K562 (cell line): ENCODE data around the gene SCAMP5. TPM values are rescaled to one million over a fixed set of nuclear protein-coding genes. Genes with fewer than 3 reads are reported as not detected.

Experiments
- ARID2 ChIP-seq: fragments of 450-650 bp; IDR thresholded peaks from 2 replicates; pipeline ENCODE4 v1.6.1; 2017; ENCODE audit warnings: antibody characterized with exemption, mild to moderate bottlenecking
- ATF4 ChIP-seq: fragments of 450-650 bp; formaldehyde crosslinking; IDR thresholded peaks from 2 replicates; pipeline ENCODE4 v1.4.0; 2022; ENCODE audit warnings: mild to moderate bottlenecking, moderate library complexity
- CBX2 ChIP-seq: fragments of 200-600 bp; sonication (generic); IDR thresholded peaks from one replicate; pipeline ENCODE4 v1.6.1; 2012; ENCODE audit warnings: mild to moderate bottlenecking, low read length, inconsistent platforms; ENCODE audit not compliant: insufficient read depth, poor library complexity, severe bottlenecking
- CREB1 ChIP-seq, 2 experiments: sonication (generic) in 1 of 2; formaldehyde crosslinking in 1 of 2; IDR thresholded peaks; 2 replicates each; pipeline versions ENCODE4 v1.6.1 to v1.8.0; 2012 to 2022; ENCODE audit warnings: inconsistent platforms in 1 of 2, mild to moderate bottlenecking in 1 of 2, missing genetic modification reagents in 1 of 2, moderate library complexity in 1 of 2
- CXXC5 ChIP-seq: fragments of 250-450 bp; sonication (Bioruptor Pico); IDR thresholded peaks from 2 replicates; pipeline ENCODE4 v1.8.0; 2022; ENCODE audit warnings: inconsistent platforms, mild to moderate bottlenecking, moderate library complexity
- ELK1 ChIP-seq: sonication (generic); formaldehyde crosslinking; IDR thresholded peaks from 2 replicates; pipeline ENCODE4 v1.8.1; 2022; ENCODE audit warnings: missing genetic modification reagents
- ETS2 ChIP-seq: IDR thresholded peaks from 2 replicates; pipeline ENCODE4 v1.6.1; 2016; ENCODE audit warnings: borderline replicate concordance, missing genetic modification characterization, mild to moderate bottlenecking, moderate library complexity, missing compliant biosample characterization; ENCODE audit not compliant: poor library complexity, severe bottlenecking
- FUS ChIP-seq: fragments of 200-400 bp; formaldehyde crosslinking; optimal IDR thresholded peaks from 2 replicates; pipeline ENCODE3; 2017; ENCODE audit warnings: low read depth, low read length
- LCOR ChIP-seq: sonication (generic); formaldehyde crosslinking; IDR thresholded peaks from 2 replicates; pipeline ENCODE4 v1.8.0; 2022; ENCODE audit warnings: mild to moderate bottlenecking, missing genetic modification reagents
- MAZ ChIP-seq, 2 experiments: fragments of 450-650 bp in 1 of 2; sonication (generic) in 1 of 2; formaldehyde crosslinking; IDR thresholded peaks in 1 of 2; conservative IDR thresholded peaks in 1 of 2; 2 replicates each; pipeline versions ENCODE4 v1.4.0 to v1.5.0; 2020; ENCODE audit warnings: mild to moderate bottlenecking in 1 of 2, missing genetic modification reagents in 1 of 2
- MEF2A ChIP-seq: IDR thresholded peaks from 2 replicates; pipeline ENCODE4 v1.6.1; 2011; ENCODE audit warnings: low read depth, mild to moderate bottlenecking, low read length, moderate library complexity; ENCODE audit not compliant: control insufficient read depth
- PHF21A ChIP-seq: fragments of 450-650 bp; IDR thresholded peaks from 2 replicates; pipeline ENCODE4 v1.6.1; 2017; ENCODE audit warnings: low read depth, borderline replicate concordance
- SIRT6 ChIP-seq: IDR thresholded peaks from one replicate; pipeline ENCODE4 v1.6.1; 2012; ENCODE audit warnings: low read depth, mild to moderate bottlenecking, control low read depth, inconsistent platforms, low read length, moderate library complexity
- SMARCA5 ChIP-seq: fragments of 450-650 bp; IDR thresholded peaks from 2 replicates; pipeline ENCODE4 v1.6.1; 2016
- TRIM25 ChIP-seq: fragments of 450-650 bp; IDR thresholded peaks from 2 replicates; pipeline ENCODE4 v1.7.0; 2016; ENCODE audit warnings: borderline replicate concordance
- ZFP30 ChIP-seq: fragments of 250-450 bp; sonication (Bioruptor Pico); IDR thresholded peaks from 2 replicates; pipeline ENCODE4 v1.8.0; 2022; ENCODE audit warnings: moderate library complexity, mild to moderate bottlenecking, inconsistent platforms, borderline replicate concordance
- ZKSCAN8 ChIP-seq: fragments of 200-800 bp; sonication (Bioruptor generic); IDR thresholded peaks from 2 replicates; pipeline ENCODE4 v1.6.1; 2016; ENCODE audit warnings: missing genetic modification characterization, missing compliant biosample characterization
- ZNF174 ChIP-seq: fragments of 250-450 bp; sonication (Bioruptor Pico); IDR thresholded peaks from 2 replicates; pipeline ENCODE4 v1.4.0; 2020; ENCODE audit warnings: mild to moderate bottlenecking
- ZNF184 ChIP-seq: sonication (generic); formaldehyde crosslinking; IDR thresholded peaks from 2 replicates; pipeline ENCODE4 v1.5.0; 2020; ENCODE audit warnings: missing genetic modification reagents
- polyA plus RNA-seq, 8 experiments: library from polyadenylated mRNA; depleted of rRNA in 4 of 8; stranded (reverse) in 5 of 8; unstranded in 3 of 8; fragments of >200 nt; fragmentation: Nextera tagmentation in 2 of 8; fragmentation: Illumina TruSeq in 1 of 8; extraction: Ambion mirVana in 2 of 8; extraction: Trizol in 1 of 8; gene quantifications; 2 replicates each; pipeline versions ENCODE4 v1.2.1 to v1.2.3, GENCODE V29; 2011 to 2014; ENCODE audit warnings: inconsistent platforms in 1 of 8, missing spikeins in 1 of 8
- total RNA-seq, 7 experiments: library from RNA; depleted of rRNA in 6 of 7; stranded (reverse); fragments of >200 nt in 6 of 7; fragmentation: Illumina TruSeq in 2 of 7; extraction: Trizol in 2 of 7; gene quantifications; 2 replicates each; pipeline versions ENCODE4 v1.2.1 to v1.2.3, GENCODE V29; 2011 to 2021; ENCODE audit warnings: low replicate concordance in 1 of 7
- TF ChIP-seq, protein P1 (sequence below): fragments of 250-450 bp; sonication (Bioruptor Pico); IDR thresholded peaks from 2 replicates; pipeline ENCODE4 v1.5.0; 2020; ENCODE audit warnings: mild to moderate bottlenecking

Gene SCAMP5
- total and polyA plus RNA-seq, 9 of the 15 experiments (the other 6 are each of a cell fraction or from before 2014, with no cell fraction given): 0.09 to 0.29 (median 0.19) TPM; not detected in 5

- TF ChIP-seq, protein P1, sequence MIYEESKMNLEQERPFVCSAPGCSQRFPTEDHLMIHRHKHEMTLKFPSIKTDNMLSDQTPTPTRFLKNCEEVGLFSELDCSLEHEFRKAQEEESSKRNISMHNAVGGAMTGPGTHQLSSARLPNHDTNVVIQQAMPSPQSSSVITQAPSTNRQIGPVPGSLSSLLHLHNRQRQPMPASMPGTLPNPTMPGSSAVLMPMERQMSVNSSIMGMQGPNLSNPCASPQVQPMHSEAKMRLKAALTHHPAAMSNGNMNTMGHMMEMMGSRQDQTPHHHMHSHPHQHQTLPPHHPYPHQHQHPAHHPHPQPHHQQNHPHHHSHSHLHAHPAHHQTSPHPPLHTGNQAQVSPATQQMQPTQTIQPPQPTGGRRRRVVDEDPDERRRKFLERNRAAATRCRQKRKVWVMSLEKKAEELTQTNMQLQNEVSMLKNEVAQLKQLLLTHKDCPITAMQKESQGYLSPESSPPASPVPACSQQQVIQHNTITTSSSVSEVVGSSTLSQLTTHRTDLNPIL: 0 out of 2 replicates have a peak, but pooled peaks have one; percentile 33
- TF ChIP-seq CREB1 (IDR thresholded peaks at IDR 0.05) (no peak), CREB1 (CRISPR knock-in tag; IDR thresholded peaks at IDR 0.05) (peak; percentile 10; the same call in 1 of the 2 replicates), ATF4 (CRISPR knock-in tag) (no peak), CXXC5 (CRISPR knock-in tag) (peak; percentile 22), ZFP30 (no peak), TRIM25 (no peak), LCOR (CRISPR knock-in tag) (no peak), ETS2 (tag) (no peak), PHF21A (no peak), ZNF174 (CRISPR knock-in tag) (no peak), ZKSCAN8 (CRISPR knock-in tag) (0 out of 2 replicates have a peak, but pooled peaks have one; percentile 11), ZNF184 (no peak), SIRT6 (no peak), ARID2 (no peak), SMARCA5 (0 out of 2 replicates have a peak, but pooled peaks have one; percentile 64), FUS (no peak), CBX2 (no peak), MAZ (CRISPR knock-in tag; conservative IDR thresholded peaks at IDR 0.05 in 1 of 2, IDR thresholded peaks at IDR 0.05 in 1 of 2) (no peak), ELK1 (no peak), MEF2A (no peak)
These were observed 47.6 kb downstream of the SCAMP5 start (continued) for GRCh38 chr15:75042730-75043508.
